ENCODE measurements around the gene SRSF1.
A peak's percentile ranks its signal among the peaks of the same experiment; 100 is the strongest.
"Not testable (repeated sequence)": the region's sequence is repeated elsewhere in the genome, so short reads cannot be mapped to it uniquely, and the experiment has no call there.

The SRSF1 gene

GRCh38 chr17:57963149-57963511 lies 43.9 kb downstream of the SRSF1 start:
- no peak for FAIRE-seq

- FAIRE-seq: no peak
Measured at GRCh38 chr17:57962279-57963148, 44.5 kb downstream of the SRSF1 start.

GRCh38 chr17:57959929-57960328 lies 47.1 kb downstream of the SRSF1 start:
- FAIRE-seq: no peak

- not testable (repeated sequence) for FAIRE-seq
Measured at GRCh38 chr17:57958391-57958790, 48.7 kb downstream of the SRSF1 start.

- FAIRE-seq: no peak
Measured at GRCh38 chr17:57957886-57958285, 49.2 kb downstream of the SRSF1 start.

- FAIRE-seq: no peak
Measured at GRCh38 chr17:57957120-57957850, 49.8 kb downstream of the SRSF1 start.

GRCh38 chr17:57956291-57957119 lies 50.5 kb downstream of the SRSF1 start:
- FAIRE-seq: peak; percentile 40

- no peak for FAIRE-seq
Measured at GRCh38 chr17:57955183-57955931, 51.7 kb downstream of the SRSF1 start, which contains the start of gene CUEDC1. Gene CUEDC1 (minus strand): TSS chr17:57955412. CDS start chr17:57885564, 69,848 bp downstream.

GRCh38 chr17:57954397-57955182 lies 52.5 kb downstream of the SRSF1 start:
- peak; percentile 19 for FAIRE-seq

GRCh38 chr17:57953705-57954396 lies 53.2 kb downstream of the SRSF1 start:
- FAIRE-seq: no peak

Data from A204.1 (cell line).